Measurements from ENCODE around the gene CBFA2T2.

Gene CBFA2T2

DNA sequence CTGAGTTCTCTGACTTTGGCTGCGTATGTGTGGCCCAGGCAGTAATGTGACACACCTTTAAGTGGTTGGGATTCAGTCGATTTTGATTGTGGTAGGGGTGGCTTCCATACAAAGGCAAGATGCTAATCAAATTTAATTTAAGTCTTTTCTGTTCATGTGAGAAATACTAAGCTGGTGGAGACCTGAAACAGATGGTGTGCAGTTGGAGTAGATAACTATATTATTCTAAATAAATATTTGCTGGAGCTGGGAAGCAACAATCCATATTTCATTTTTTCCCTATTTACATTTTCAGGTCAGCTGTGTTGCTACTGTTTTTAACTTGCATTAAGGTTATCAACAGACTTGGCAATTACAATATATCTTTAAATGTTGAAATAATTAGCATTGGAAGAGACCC, 104.8 kb downstream of the CBFA2T2 start:
- DNase-seq (ENCODE audit: low read depth): no peak
- TF ChIP-seq, protein P1, sequence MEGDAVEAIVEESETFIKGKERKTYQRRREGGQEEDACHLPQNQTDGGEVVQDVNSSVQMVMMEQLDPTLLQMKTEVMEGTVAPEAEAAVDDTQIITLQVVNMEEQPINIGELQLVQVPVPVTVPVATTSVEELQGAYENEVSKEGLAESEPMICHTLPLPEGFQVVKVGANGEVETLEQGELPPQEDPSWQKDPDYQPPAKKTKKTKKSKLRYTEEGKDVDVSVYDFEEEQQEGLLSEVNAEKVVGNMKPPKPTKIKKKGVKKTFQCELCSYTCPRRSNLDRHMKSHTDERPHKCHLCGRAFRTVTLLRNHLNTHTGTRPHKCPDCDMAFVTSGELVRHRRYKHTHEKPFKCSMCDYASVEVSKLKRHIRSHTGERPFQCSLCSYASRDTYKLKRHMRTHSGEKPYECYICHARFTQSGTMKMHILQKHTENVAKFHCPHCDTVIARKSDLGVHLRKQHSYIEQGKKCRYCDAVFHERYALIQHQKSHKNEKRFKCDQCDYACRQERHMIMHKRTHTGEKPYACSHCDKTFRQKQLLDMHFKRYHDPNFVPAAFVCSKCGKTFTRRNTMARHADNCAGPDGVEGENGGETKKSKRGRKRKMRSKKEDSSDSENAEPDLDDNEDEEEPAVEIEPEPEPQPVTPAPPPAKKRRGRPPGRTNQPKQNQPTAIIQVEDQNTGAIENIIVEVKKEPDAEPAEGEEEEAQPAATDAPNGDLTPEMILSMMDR (IDR thresholded peaks at IDR 0.05; ENCODE audit: control insufficient read depth, insufficient read depth, low read depth, low read length, missing control alignments): no peak
- no peak overlapping the region for H3K4me3 ChIP-seq (ENCODE audit: control insufficient read depth, low read depth, low read length)

DNA sequence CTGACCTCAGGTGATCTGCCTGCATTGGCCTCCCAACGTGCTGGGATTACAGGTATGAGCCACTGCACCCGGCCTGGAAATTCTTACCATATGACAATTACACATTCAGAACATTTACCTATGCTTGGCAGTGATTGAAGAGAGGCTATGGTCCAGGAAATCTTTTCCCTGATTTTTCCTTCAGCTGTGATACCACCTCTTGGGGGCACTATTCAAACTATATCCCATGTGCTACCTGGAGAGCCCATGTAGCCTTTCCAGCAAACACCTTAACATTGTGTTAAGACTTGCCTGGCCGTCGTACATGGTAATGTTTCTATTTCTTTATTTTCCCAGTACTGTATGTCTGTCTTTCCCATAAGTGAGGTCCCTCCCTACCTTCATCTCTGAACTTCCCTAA, 110.5 kb downstream of the CBFA2T2 start:
- TF ChIP-seq, protein P1 (IDR thresholded peaks at IDR 0.05; ENCODE audit: control insufficient read depth, insufficient read depth, low read depth, low read length, missing control alignments): no peak
- H3K4me3 ChIP-seq (ENCODE audit: control insufficient read depth, low read depth, low read length): no peak overlapping the region
- no peak for DNase-seq (ENCODE audit: low read depth)

DNA sequence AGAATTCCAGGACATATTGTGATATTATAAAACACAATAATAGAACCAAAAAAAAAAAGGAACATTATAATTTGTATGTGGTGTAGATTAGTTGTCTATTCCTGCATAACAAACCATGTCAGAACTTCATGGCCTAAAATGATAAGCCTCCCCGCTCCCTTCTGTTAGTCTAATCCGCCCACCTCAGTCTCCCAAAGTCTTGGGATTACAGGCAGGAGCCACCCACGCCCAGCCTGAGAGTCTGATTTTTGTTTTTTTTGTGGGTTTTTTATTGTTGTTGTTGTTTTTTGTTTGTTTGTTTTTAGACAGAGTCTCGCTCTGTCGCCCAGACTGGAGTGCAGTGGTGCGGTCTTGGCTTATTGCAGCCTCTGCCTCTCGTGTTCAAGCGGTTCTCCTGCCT, 111.1 kb downstream of the CBFA2T2 start:
- DNase-seq (ENCODE audit: low read depth): no peak
- H3K4me3 ChIP-seq (ENCODE audit: control insufficient read depth, low read depth, low read length): no peak overlapping the region
- TF ChIP-seq, protein P1 (IDR thresholded peaks at IDR 0.05; ENCODE audit: control insufficient read depth, insufficient read depth, low read depth, low read length, missing control alignments): no peak

- no peak for DNase-seq (ENCODE audit: low read depth)
- TF ChIP-seq, protein P1 (IDR thresholded peaks at IDR 0.05; ENCODE audit: control insufficient read depth, insufficient read depth, low read depth, low read length, missing control alignments): no peak
- H3K4me3 ChIP-seq (ENCODE audit: control insufficient read depth, low read depth, low read length): no peak overlapping the region
Measured at GRCh38 chr20:33601861-33602260, 112.0 kb downstream of the CBFA2T2 start.

- TF ChIP-seq, protein P1 (IDR thresholded peaks at IDR 0.05; ENCODE audit: control insufficient read depth, insufficient read depth, low read depth, low read length, missing control alignments): no peak
- DNase-seq (ENCODE audit: low read depth): no peak
- H3K4me3 ChIP-seq (ENCODE audit: control insufficient read depth, low read depth, low read length): no peak overlapping the region
Measured at GRCh38 chr20:33602826-33603590, 113.1 kb downstream of the CBFA2T2 start.

DNA sequence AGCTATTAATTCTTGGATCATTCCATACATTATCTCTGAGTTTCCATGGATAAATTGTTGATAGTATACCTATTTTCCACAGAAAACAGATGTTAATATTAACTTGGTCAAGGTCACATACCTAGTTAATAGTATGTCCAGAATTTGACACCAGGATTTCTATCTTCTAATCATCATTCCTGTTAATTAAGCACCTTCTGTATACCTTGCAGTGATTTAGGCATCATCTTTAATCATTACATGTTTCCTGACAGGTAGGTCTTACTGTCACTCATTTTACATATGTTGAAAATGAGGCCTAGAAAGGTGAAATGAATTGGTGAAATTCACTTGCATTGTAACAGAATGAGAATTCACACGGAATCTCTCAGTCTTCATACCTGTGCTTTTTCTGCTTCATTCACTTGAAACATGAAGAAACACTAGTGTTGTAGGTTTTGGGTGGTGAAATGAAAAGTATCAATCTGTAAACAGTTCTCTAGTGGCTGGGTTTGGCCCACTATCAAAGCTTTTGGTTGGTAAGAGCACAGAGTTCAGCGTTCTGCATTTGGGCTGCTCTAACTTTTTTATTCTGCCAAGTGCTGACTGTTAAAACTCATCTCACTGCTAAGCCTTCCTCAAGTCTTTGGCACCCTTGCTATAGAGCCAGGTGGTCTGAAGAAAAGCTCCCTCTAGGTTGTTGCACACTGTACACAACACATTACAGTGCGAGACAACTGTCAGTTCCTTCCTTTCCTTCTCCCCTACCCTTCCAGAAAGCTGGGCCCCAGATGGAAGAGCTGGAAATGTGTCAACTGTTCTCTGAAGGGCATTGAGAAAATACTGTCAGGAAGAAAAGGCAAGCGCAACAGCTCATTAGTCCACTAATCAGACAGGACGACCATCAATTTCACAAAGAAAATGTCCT, 114.4 kb downstream of the CBFA2T2 start:
- TF ChIP-seq, protein P1 (IDR thresholded peaks at IDR 0.05; ENCODE audit: control insufficient read depth, insufficient read depth, low read depth, low read length, missing control alignments): no peak
- no peak for DNase-seq (ENCODE audit: low read depth)
- H3K4me3 ChIP-seq (ENCODE audit: control insufficient read depth, low read depth, low read length): no peak overlapping the region
